C4-2B (cell line): ENCODE measurements around the gene PEX14.

Experiments
- ZFX ChIP-seq: fragments of 450-650 bp; IDR thresholded peaks from 2 replicates; pipeline ENCODE4 v1.6.1; 2017
- TF ChIP-seq, protein P1 (sequence below): fragments of 450-650 bp; conservative IDR thresholded peaks from 2 replicates; pipeline ENCODE4 v1.5.1; 2017; ENCODE audit warnings: mild to moderate bottlenecking

DNA sequence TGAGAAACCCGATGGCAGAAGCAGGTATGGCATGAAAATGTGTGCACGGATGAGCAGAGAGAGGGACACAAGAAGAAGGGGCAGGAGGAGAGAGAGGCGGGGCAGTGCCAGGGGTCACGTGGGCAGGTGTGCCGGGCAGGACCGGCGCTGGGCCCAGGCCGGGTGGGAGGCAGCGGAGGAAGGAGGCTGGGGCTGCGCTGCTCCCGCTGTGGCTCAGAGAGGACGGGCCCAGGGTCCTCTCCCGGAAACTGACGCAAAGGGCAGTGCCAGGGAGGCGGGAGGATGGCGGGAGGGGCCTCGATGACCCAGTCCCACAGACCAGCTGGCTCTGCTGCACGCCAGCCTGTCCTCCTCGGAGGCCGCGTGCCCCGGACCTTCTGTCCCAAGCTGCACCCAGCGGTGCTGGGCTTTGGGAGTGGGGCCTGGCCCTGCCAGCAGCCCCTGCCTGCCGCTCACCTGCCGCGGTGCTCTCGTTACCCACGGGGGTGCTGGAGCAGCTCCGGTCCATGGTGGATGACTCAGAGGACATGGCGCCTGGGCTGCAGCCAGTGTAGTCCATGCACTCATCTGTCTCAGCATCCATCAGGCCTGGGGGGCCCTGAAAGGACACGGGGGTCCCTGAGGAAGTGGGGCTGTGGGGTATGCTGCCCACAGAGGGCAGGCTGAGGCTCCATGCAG lies 167.8 kb downstream of the PEX14 start:
- TF ChIP-seq, protein P1, sequence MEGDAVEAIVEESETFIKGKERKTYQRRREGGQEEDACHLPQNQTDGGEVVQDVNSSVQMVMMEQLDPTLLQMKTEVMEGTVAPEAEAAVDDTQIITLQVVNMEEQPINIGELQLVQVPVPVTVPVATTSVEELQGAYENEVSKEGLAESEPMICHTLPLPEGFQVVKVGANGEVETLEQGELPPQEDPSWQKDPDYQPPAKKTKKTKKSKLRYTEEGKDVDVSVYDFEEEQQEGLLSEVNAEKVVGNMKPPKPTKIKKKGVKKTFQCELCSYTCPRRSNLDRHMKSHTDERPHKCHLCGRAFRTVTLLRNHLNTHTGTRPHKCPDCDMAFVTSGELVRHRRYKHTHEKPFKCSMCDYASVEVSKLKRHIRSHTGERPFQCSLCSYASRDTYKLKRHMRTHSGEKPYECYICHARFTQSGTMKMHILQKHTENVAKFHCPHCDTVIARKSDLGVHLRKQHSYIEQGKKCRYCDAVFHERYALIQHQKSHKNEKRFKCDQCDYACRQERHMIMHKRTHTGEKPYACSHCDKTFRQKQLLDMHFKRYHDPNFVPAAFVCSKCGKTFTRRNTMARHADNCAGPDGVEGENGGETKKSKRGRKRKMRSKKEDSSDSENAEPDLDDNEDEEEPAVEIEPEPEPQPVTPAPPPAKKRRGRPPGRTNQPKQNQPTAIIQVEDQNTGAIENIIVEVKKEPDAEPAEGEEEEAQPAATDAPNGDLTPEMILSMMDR = no peak
- peak; percentile 44; the same call in 1 of the 2 replicates for TF ChIP-seq ZFX
